GM19023 (cell line): Measurements from ENCODE around the gene PCDHGA3.
"Not testable (repeated sequence)": the region's sequence is repeated elsewhere in the genome, so short reads cannot be mapped to it uniquely, and the experiment has no call there.

ENCODE experiments used
- ATAC-seq: cut with Tn5 transposase; IDR thresholded peaks from one replicate; pipeline ENCODE4 v1.9.1; 2021; ENCODE audit warnings: mild to moderate bottlenecking, moderate library complexity; ENCODE audit not compliant: unreplicated experiment

PCDHGA3 gene

DNA sequence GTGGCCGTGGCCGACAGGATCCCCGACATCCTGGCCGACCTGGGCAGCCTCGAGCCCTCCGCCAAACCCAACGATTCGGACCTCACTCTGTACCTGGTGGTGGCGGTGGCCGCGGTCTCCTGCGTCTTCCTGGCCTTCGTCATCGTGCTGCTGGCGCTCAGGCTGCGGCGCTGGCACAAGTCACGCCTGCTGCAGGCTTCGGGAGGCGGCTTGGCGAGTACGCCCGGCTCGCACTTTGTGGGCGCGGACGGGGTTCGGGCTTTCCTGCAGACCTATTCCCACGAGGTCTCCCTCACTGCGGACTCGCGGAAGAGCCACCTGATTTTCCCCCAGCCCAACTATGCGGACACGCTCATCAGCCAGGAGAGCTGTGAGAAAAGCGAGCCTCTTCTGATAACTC lies 2.4 kb downstream of the PCDHGA3 start:
- ATAC-seq = not testable (repeated sequence)

DNA sequence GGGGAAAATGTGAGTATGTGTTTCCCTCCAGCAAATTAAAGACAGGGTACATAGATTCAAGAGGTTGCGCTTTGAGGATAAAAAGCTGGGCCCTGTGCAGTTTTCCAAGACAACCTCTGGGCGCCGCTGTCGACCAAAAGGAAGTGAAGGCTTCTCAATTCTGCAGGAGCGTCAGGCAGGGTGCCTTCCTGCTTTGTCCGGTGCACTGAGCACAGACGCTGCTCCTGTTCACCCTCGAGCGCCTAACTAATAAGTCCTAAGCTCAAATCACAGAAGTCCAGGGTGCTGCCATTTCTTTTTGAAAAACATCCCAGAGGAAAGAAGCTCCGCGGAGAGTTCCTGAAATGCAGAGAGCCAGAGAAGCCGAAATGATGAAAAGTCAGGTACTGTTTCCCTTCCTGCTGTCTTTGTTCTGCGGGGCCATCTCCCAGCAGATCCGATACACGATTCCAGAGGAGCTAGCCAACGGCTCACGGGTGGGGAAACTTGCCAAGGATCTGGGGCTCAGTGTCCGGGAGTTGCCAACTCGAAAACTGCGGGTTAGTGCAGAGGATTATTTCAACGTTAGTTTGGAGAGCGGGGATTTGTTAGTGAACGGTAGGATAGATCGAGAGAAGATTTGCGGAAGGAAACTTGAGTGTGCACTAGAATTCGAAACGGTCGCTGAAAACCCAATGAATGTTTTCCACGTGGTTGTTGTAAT lies 6.4 kb downstream of the PCDHGA3 start, which contains the start of gene PCDHGB1:
TSS of gene PCDHGB1 (plus strand) at position 183 of the 703 bp plus-strand sequence. CDS start at position 345, 162 bp downstream.
- no peak for ATAC-seq

GRCh38 chr5:141351591-141351990 lies 8.0 kb downstream of the PCDHGA3 start:
- no peak for ATAC-seq

- no peak for ATAC-seq
Measured at GRCh38 chr5:141354900-141355469, 11.4 kb downstream of the PCDHGA3 start, which contains the start of gene PCDHGA4. PCDHGA4 (plus strand) TSS chr5:141355021; CDS start chr5:141355108, 87 bp downstream.

DNA sequence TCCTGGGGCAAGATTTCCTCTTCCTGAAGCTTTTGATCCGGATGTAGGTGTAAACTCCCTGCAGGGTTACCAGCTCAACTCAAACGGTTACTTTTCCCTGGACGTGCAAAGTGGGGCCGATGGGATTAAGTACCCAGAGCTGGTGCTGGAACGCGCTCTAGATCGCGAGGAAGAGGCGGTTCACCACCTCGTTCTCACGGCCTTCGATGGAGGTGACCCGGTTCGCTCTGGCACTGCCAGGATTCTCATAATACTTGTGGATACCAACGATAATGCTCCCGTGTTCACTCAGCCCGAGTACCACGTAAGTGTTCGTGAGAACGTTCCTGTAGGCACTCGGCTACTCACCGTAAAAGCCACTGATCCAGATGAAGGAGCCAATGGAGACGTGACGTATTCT lies 12.0 kb downstream of the PCDHGA3 start:
- ATAC-seq = no peak

DNA sequence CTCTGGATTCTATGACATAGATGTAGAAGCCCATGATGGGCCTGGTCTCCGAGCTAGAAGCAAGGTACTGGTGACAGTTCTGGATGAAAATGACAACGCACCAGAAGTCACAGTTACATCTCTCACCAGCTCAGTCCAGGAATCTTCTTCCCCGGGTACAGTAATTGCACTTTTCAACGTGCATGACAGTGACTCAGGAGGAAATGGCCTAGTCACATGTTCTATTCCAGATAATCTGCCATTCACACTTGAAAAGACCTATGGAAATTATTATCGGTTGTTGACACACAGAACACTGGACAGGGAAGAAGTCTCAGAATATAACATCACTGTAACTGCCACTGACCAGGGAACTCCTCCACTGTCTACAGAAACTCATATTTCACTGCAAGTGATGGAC lies 12.5 kb downstream of the PCDHGA3 start:
- no peak for ATAC-seq

GRCh38 chr5:141356950-141357349 lies 13.3 kb downstream of the PCDHGA3 start:
- ATAC-seq = no peak

DNA sequence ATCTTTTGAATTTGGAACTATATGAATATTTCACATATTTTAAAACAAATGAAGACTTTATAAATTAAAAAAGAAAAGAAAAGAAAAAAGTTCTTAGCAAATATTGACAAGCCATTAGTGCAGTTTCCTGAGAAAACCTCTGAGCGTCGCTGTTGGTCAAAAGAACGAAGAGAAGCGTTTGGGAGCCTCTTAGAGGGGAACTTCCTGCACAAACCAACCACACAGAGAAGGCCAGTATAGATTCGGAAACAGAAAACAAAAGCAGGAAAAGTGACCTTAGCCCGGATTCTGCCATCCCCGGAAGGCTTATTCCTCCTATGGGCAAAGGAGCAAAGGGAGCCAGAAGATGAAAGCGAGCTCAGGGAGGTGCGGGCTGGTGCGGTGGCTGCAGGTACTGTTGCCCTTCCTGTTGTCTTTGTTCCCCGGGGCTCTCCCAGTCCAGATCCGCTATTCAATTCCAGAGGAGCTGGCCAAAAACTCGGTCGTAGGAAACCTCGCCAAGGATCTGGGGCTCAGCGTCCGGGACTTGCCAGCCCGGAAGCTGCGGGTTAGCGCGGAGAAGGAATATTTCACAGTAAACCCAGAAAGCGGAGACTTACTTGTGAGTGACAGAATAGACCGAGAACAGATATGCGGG lies 16.3 kb downstream of the PCDHGA3 start, which contains the start of gene PCDHGB2:
TSS of gene PCDHGB2 (plus strand) at position 205 of the 637 bp plus-strand sequence. CDS start at position 347, 142 bp downstream.
- ATAC-seq = no peak

GRCh38 chr5:141360685-141361084 lies 17.1 kb downstream of the PCDHGA3 start:
- no peak for ATAC-seq

- ATAC-seq = no peak
Measured at GRCh38 chr5:141362719-141363118, 19.1 kb downstream of the PCDHGA3 start.

DNA sequence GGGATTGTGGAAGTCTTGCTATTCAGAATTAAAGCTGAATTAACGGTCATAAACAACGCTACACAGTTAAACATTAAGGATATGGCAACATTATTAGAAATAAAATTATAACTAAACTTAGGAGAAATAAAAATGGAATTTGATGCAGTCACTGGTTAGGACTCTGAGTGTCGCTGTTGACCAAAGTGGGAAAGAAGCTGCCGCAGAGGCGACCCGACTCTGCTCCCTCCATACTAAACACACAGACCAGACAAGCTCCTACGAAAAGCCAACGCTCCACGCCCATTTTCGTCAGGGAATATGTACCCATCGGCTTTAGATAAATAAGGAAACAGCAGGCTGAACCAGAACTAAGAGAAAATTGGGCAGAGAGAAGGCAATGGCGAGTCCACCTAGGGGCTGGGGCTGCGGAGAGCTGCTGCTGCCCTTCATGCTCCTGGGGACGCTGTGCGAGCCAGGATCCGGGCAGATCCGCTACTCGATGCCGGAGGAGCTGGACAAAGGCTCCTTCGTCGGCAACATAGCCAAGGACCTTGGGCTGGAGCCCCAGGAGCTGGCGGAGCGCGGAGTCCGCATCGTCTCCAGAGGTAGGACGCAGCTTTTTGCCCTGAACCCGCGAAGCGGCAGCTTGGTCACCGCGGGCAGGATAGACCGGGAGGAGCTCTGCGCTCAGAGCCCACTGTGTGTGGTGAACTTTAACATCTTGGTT lies 20.5 kb downstream of the PCDHGA3 start, which contains the start of gene PCDHGA5:
TSS of gene PCDHGA5 (plus strand) at position 211 of the 709 bp plus-strand sequence. CDS start at position 380, 169 bp downstream.
- no peak for ATAC-seq

DNA sequence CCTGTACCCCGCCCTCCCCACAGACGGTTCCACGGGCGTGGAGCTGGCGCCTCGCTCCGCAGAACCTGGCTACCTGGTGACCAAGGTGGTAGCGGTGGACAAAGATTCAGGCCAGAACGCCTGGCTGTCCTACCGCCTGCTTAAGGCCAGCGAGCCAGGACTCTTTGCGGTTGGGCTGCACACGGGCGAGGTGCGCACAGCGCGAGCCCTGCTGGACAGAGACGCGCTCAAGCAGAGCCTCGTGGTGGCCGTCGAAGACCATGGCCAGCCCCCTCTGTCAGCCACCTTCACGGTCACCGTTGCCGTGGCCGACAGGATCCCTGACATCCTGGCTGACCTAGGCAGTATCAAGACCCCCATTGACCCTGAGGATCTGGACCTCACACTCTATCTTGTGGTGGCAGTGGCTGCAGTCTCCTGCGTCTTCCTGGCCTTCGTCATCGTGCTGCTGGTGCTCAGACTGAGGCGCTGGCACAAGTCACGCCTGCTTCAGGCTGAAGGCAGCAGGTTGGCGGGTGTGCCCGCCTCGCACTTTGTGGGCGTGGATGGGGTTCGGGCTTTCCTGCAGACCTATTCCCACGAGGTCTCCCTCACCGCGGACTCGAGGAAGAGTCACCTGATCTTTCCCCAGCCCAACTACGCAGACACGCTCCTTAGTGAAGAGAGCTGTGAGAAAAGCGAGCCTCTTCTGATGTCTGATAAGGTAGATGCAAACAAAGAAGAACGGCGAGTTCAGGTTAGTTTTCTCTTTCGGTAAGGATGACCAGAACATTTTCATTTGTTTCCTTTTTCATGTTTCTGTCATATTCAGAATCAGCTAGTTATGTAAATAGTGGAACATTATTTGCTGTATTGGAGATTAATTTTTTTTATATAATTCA lies 22.6 kb downstream of the PCDHGA3 start:
- ATAC-seq = no peak

GRCh38 chr5:141369994-141370848 lies 26.6 kb downstream of the PCDHGA3 start, which contains the start of gene PCDHGB3:
PCDHGB3 (plus strand) TSS chr5:141370242; CDS start chr5:141370395, 153 bp downstream.
- ATAC-seq = peak; percentile 96

DNA sequence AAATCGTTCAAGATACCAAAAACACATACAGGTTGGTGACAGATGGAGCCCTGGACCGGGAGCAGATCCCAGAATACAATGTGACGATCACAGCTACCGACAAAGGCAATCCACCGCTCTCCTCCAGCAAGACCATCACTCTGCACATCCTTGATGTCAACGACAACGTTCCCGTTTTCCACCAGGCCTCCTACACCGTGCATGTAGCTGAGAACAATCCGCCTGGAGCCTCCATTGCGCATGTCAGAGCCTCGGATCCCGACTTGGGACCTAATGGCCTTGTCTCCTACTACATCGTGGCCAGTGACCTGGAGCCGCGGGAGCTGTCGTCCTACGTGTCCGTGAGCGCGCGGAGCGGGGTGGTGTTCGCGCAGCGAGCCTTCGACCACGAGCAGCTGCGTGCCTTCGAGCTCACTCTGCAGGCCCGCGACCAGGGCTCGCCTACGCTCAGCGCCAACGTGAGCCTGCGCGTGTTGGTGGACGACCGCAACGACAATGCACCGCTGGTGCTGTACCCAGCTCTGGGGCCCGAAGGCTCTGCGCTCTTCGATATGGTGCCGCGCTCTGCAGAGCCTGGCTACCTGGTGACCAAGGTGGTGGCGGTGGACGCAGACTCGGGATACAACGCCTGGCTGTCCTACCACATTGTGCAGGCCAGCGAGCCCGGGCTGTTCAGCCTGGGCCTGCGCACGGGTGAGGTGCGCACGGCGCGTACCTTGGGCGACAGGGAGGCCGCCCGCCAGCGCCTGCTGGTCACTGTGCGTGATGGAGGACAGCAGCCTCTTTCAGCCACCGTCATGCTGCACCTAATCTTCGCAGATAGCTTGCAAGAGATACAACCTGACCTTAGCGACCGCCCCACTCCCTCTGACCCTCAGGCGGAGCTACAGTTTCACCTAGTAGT lies 28.2 kb downstream of the PCDHGA3 start:
- ATAC-seq = no peak

- ATAC-seq = no peak
Measured at GRCh38 chr5:141373673-141374317, 30.2 kb downstream of the PCDHGA3 start, which contains the start of gene PCDHGA6. PCDHGA6 (plus strand) TSS chr5:141373891; CDS start chr5:141374084, 193 bp downstream.

DNA sequence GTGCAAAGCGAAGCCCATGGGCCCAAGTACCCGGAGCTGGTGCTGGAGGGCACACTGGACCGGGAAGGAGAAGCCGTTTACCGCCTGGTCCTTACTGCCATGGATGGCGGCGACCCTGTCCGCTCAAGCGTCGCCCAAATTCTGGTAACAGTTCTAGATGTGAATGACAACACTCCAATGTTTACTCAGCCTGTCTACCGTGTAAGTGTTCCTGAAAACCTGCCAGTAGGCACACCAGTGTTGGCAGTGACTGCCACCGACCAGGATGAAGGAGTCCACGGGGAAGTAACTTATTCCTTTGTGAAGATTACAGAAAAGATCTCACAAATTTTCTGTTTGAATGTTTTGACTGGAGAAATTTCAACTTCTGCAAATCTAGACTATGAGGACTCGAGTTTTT lies 31.0 kb downstream of the PCDHGA3 start:
- no peak for ATAC-seq

DNA sequence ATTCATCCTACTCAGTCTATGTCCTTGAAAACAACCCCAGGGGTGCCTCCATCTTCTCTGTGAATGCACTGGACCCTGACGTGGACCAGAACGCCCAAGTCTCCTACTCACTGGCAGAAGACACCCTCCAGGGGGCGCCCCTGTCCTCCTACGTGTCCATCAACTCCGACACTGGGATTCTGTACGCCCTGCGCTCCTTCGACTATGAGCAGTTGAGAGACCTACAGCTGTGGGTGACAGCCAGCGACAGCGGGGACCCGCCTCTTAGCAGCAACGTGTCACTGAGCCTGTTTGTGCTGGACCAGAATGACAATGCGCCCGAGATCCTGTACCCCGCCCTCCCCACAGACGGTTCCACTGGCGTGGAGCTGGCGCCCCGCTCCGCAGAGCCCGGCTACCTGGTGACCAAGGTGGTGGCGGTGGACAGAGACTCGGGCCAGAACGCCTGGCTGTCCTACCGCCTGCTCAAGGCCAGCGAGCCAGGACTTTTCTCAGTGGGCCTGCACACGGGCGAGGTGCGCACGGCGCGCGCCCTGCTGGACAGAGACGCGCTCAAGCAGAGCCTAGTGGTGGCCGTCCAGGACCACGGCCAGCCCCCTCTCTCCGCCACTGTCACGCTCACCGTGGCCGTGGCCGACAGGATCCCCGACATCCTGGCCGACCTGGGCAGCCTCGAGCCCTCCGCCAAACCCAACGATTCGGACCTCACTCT lies 32.0 kb downstream of the PCDHGA3 start:
- ATAC-seq = not testable (repeated sequence)
